Measurements from ENCODE around the gene FAM13C.
"Not testable (repeated sequence)": the region's sequence is repeated elsewhere in the genome, so short reads cannot be mapped to it uniquely, and the experiment has no call there.

Gene FAM13C

GRCh38 chr10:59362144-59362958 lies at the start of gene FAM13C:
Gene FAM13C, minus strand, starts transcription at chr10:59362549. Its CDS starts 89 bp downstream, at chr10:59362460.
- DNase-seq (ENCODE audit: low spot score), result peak; percentile 50

- no peak for DNase-seq (ENCODE audit: low spot score)
These were observed 42.9 kb upstream of the FAM13C start for GRCh38 chr10:59405235-59405634.

- DNase-seq (ENCODE audit: low spot score), result no peak
These were observed 37.9 kb upstream of the FAM13C start for GRCh38 chr10:59400214-59400613.

GRCh38 chr10:59399329-59399728 lies 37.0 kb upstream of the FAM13C start:
- not testable (repeated sequence) for DNase-seq (ENCODE audit: low spot score)

- DNase-seq (ENCODE audit: low spot score), result no peak
These were observed 35.6 kb upstream of the FAM13C start for GRCh38 chr10:59397961-59398360.

GRCh38 chr10:59395984-59396383 lies 33.6 kb upstream of the FAM13C start:
- DNase-seq (ENCODE audit: low spot score), result no peak

GRCh38 chr10:59393349-59393748 lies 31.0 kb upstream of the FAM13C start:
- no peak for DNase-seq (ENCODE audit: low spot score)

- no peak for DNase-seq (ENCODE audit: low spot score)
These were observed 28.7 kb upstream of the FAM13C start for GRCh38 chr10:59391060-59391459.

GRCh38 chr10:59388671-59388976 lies 26.3 kb upstream of the FAM13C start:
- DNase-seq (ENCODE audit: low spot score), result no peak

GRCh38 chr10:59387951-59388670 lies 25.8 kb upstream of the FAM13C start:
- peak; percentile 36 for DNase-seq (ENCODE audit: low spot score)

- no peak for DNase-seq (ENCODE audit: low spot score)
These were observed 22.4 kb upstream of the FAM13C start for GRCh38 chr10:59384761-59385160.

- DNase-seq (ENCODE audit: low spot score), result no peak
These were observed 21.6 kb upstream of the FAM13C start for GRCh38 chr10:59383908-59384307.

- no peak for DNase-seq (ENCODE audit: low spot score)
These were observed 21.1 kb upstream of the FAM13C start for GRCh38 chr10:59383436-59383835.

- DNase-seq (ENCODE audit: low spot score), result no peak
These were observed 20.5 kb upstream of the FAM13C start for GRCh38 chr10:59382831-59383295.

GRCh38 chr10:59381687-59382086 lies 19.3 kb upstream of the FAM13C start:
- DNase-seq (ENCODE audit: low spot score), result no peak

- no peak for DNase-seq (ENCODE audit: low spot score)
These were observed 14.5 kb upstream of the FAM13C start for GRCh38 chr10:59376846-59377245.

- DNase-seq (ENCODE audit: low spot score), result no peak
These were observed 13.6 kb upstream of the FAM13C start for GRCh38 chr10:59375990-59376389.

GRCh38 chr10:59374916-59375315 lies 12.6 kb upstream of the FAM13C start:
- no peak for DNase-seq (ENCODE audit: low spot score)

GRCh38 chr10:59373071-59373470 lies 10.7 kb upstream of the FAM13C start:
- no peak for DNase-seq (ENCODE audit: low spot score)

GRCh38 chr10:59372543-59372942 lies 10.2 kb upstream of the FAM13C start:
- DNase-seq (ENCODE audit: low spot score), result no peak

- no peak for DNase-seq (ENCODE audit: low spot score)
These were observed 3.9 kb upstream of the FAM13C start for GRCh38 chr10:59366290-59366689.

- DNase-seq (ENCODE audit: low spot score), result no peak
These were observed 1.2 kb upstream of the FAM13C start for GRCh38 chr10:59363446-59363958.

GRCh38 chr10:59362959-59363381 lies 621 bp upstream of the FAM13C start:
- DNase-seq (ENCODE audit: low spot score), result peak; percentile 25

All from AG08396 (cell line).